ENCODE data around the gene CAPN2.
"Not testable (repeated sequence)": the region's sequence is repeated elsewhere in the genome, so short reads cannot be mapped to it uniquely, and the experiment has no call there.

Gene CAPN2

GRCh38 chr1:223794136-223794880 lies 82.0 kb downstream of the CAPN2 start:
- DNase-seq, result no peak

GRCh38 chr1:223796210-223796609 lies 83.9 kb downstream of the CAPN2 start:
- DNase-seq, result no peak

- DNase-seq, result no peak
Measured at GRCh38 chr1:223802032-223802431, 89.7 kb downstream of the CAPN2 start.

- DNase-seq, result no peak
Measured at GRCh38 chr1:223802602-223803001, 90.3 kb downstream of the CAPN2 start.

GRCh38 chr1:223803211-223803610 lies 90.9 kb downstream of the CAPN2 start:
- DNase-seq, result no peak

- DNase-seq, result not testable (repeated sequence)
Measured at GRCh38 chr1:223809905-223810304, 97.6 kb downstream of the CAPN2 start.

- no peak for DNase-seq
Measured at GRCh38 chr1:223810586-223810985, 98.2 kb downstream of the CAPN2 start.

- no peak for DNase-seq
Measured at GRCh38 chr1:223811634-223812101, 99.3 kb downstream of the CAPN2 start.

- DNase-seq, result no peak
Measured at GRCh38 chr1:223813645-223814044, 101.3 kb downstream of the CAPN2 start.

- DNase-seq, result no peak
Measured at GRCh38 chr1:223815020-223815853, 102.9 kb downstream of the CAPN2 start.

GRCh38 chr1:223815865-223816264 lies 103.5 kb downstream of the CAPN2 start:
- DNase-seq, result no peak

- DNase-seq, result not testable (repeated sequence)
Measured at GRCh38 chr1:223817265-223817664, 104.9 kb downstream of the CAPN2 start.

GRCh38 chr1:223819730-223820514 lies 107.6 kb downstream of the CAPN2 start:
- DNase-seq, result no peak

GRCh38 chr1:223820515-223820858 lies 108.1 kb downstream of the CAPN2 start:
- DNase-seq, result no peak

GRCh38 chr1:223820971-223821370 lies 108.6 kb downstream of the CAPN2 start:
- no peak for DNase-seq

GRCh38 chr1:223824287-223824686 lies 111.9 kb downstream of the CAPN2 start:
- no peak for DNase-seq

GRCh38 chr1:223824712-223825111 lies 112.4 kb downstream of the CAPN2 start:
- no peak for DNase-seq

Data from stimulated activated CD4-positive, alpha-beta T cell treated with anti-CD3 and anti-CD28 coated beads, Interleukin-12 subunit alpha, Interleukin-12 subunit beta, amount 100 ng/mL, for 4 hours (primary cell).